Activated CD4-positive, alpha-beta T cell treated with anti-CD3 and anti-CD28 coated beads, Interleukin-2, amount 10 ng/mL, durations not matched to agents 7 days and 5 days (primary cell): ENCODE data around the gene CFAP91. TPM values are rescaled to one million over a fixed set of nuclear protein-coding genes. Genes with fewer than 3 reads are reported as not detected.

Experiments
- CTCF ChIA-PET: fragments of 350-600 bp; sonication (Branson Sonifier 250); formaldehyde crosslinking; loops from one replicate; lab custom pipeline; 2021; ENCODE audit warnings: antibody characterized with exemption; lab: Charles Lee
- POLR2A ChIA-PET: fragments of 350-600 bp; sonication (Branson Sonifier 250); formaldehyde crosslinking; loops from one replicate; lab custom pipeline; 2021; ENCODE audit warnings: antibody characterized with exemption; lab: Charles Lee
- DNase-seq: peaks from one replicate; pipeline ENCODE4 v3.0.0-alpha.2; 2020
- H3K27ac Mint-ChIP-seq: one replicate; pipeline ENCODE4 v1.8.0; 2021; ENCODE audit warnings: mild to moderate bottlenecking, moderate library complexity, mixed read lengths
- H3K27me3 Mint-ChIP-seq: one replicate; pipeline ENCODE4 v1.8.0; 2021; ENCODE audit warnings: mixed read lengths
- H3K36me3 Mint-ChIP-seq: one replicate; pipeline ENCODE4 v1.8.0; 2021; ENCODE audit warnings: low read depth, mixed read lengths
- H3K4me1 Mint-ChIP-seq: one replicate; pipeline ENCODE4 v1.8.0; 2021; ENCODE audit warnings: mixed read lengths
- H3K4me3 Mint-ChIP-seq: one replicate; pipeline ENCODE4 v1.8.0; 2021; ENCODE audit warnings: mild to moderate bottlenecking, moderate library complexity, mixed read lengths
- H3K9me3 Mint-ChIP-seq: one replicate; pipeline ENCODE4 v1.8.0; 2021; ENCODE audit warnings: mixed read lengths
- total RNA-seq, 2 experiments: library from RNA; stranded (reverse); gene quantifications; one replicate each; pipeline ENCODE4 v1.2.3, GENCODE V29; 2021

The CFAP91 gene
- total RNA-seq, 2 experiments from 2014 or later: not detected

DNA sequence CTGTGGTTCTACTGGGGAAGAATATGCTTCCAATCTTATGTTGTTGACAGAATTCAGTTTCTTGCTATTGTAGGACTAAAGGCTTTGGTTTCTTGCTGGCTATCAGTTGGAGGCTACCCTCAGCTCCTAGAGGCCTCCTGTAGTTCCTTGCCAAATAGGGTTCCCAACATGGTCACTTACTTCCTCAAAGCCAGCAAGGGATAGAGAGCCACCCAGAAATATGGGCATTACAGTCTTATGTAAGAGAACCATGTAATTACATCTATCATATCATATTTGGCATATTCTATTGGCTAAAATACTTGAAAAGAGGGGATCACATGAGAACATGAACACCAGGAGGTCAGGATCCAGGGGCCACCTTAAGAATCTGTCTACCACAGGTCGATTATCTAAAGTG lies 19.4 kb upstream of the CFAP91 start:
- H3K27ac Mint-ChIP-seq: no peak overlapping the region
- peaks cover 4% of the 10 kb centered on the region for H3K9me3 Mint-ChIP-seq
- H3K4me1 Mint-ChIP-seq: peaks cover 1% of the 10 kb centered on the region
- no peak for DNase-seq
- H3K27me3 Mint-ChIP-seq: peaks cover 9% of the 10 kb centered on the region
- no peaks in the 10 kb centered on the region for H3K36me3 Mint-ChIP-seq
- ChIA-PET POLR2A (no interaction called here), CTCF (interaction anchor here (0.6 kb wide), 1 partner anchor 96 kb away, joined by 3 read pairs; no protein-coding TSS in a partner anchor)
- H3K4me3 Mint-ChIP-seq: no peak overlapping the region

DNA sequence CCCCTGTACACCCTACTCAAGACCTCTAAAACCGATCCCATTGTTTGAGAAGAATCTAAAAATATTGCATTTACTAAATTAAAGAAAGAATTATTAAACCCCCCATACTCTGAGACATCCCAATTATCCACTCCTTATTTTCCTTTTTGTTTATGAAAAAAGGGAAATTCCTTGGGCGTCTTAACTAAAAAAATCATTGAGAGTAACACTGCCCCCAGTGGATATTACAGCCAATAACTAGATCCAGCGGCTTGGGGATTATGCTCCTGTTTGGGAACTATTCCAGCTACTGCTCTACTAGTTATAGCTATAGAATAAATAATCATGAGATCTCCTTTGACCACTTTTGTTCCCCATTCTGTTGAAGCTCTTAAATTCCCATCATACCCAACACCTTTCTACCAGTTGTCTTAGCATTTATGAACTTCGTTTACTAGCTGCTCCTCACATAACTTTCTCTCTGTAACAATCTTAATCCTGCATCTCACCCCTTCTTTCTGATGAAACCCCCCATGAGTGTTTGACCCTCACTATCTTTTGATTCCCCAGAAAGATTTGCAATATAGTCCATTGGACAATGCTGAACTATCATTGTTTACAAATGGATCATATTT lies 12.7 kb upstream of the CFAP91 start:
- Mint-ChIP-seq H3K4me1 (no peaks in the 10 kb centered on the region), H3K27ac (no peak overlapping the region), H3K9me3 (peaks cover 4% of the 10 kb centered on the region), H3K27me3 (peaks cover 11% of the 10 kb centered on the region), H3K36me3 (no peaks in the 10 kb centered on the region), H3K4me3 (no peak overlapping the region)
- ChIA-PET CTCF (interaction anchor here (1.2 to 2.0 kb wide), 2 partner anchors 8 to 10 kb away, joined by 3 to 6 read pairs; no protein-coding TSS in a partner anchor), POLR2A (no interaction called here)
- DNase-seq: no peak

DNA sequence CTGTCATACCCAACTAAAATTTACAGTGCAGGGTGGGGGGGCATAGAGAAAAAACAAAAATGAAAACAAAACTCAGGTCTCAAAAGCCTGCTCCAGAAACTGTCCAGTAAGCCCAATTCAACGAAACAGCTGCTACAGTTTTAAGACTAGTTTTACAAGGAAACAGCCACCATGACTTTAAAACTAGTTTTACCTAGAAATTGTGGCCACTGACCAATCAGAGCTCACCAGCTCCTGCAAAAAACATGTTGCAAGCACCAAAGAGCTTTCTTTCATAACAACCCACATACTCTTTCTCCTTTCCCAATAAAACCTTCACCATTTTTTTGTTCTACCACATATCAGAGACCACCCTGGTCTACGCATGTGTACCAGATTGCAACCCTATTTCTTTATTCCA lies 7.3 kb upstream of the CFAP91 start:
- Mint-ChIP-seq H3K9me3 (no peaks in the 10 kb centered on the region), H3K4me1 (peaks cover 8% of the 10 kb centered on the region), H3K27me3 (no peaks in the 10 kb centered on the region), H3K36me3 (no peaks in the 10 kb centered on the region), H3K27ac (no peak overlapping the region), H3K4me3 (no peak overlapping the region)
- ChIA-PET CTCF (interaction anchor here (2.7 kb wide), 1 partner anchor 14 kb away, joined by 15 read pairs; no protein-coding TSS in a partner anchor), POLR2A (no interaction called here)
- no peak for DNase-seq

DNA sequence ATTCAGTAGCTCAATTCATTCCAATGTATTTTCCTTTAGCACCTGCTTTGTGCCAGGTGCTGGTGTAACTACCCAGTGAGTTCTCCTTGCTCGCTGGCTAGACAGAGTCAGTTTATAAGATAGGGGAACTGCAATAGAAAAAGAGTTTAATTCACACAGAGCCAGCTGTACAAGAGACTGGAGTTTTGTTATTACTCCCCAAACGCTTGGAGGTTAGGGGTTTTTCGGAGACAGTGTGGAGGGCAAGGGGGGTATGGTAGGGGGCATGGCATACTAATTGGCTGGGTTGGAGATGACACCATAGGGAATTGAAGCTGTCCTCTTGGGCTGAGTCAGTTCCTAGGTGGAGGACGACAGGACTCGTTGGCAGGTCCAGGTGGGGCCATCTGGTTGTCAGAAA lies 5.4 kb upstream of the CFAP91 start:
- Mint-ChIP-seq H3K36me3 (peaks cover 7% of the 10 kb centered on the region), H3K27me3 (no peaks in the 10 kb centered on the region), H3K27ac (no peak overlapping the region), H3K4me3 (no peak overlapping the region), H3K9me3 (no peaks in the 10 kb centered on the region), H3K4me1 (peaks cover 27% of the 10 kb centered on the region)
- ChIA-PET CTCF (interaction anchor here (0.5 to 0.6 kb wide), 2 partner anchors 25 to 70 kb away, joined by 3 to 4 read pairs; no protein-coding TSS in a partner anchor), POLR2A (no interaction called here)
- no peak for DNase-seq

DNA sequence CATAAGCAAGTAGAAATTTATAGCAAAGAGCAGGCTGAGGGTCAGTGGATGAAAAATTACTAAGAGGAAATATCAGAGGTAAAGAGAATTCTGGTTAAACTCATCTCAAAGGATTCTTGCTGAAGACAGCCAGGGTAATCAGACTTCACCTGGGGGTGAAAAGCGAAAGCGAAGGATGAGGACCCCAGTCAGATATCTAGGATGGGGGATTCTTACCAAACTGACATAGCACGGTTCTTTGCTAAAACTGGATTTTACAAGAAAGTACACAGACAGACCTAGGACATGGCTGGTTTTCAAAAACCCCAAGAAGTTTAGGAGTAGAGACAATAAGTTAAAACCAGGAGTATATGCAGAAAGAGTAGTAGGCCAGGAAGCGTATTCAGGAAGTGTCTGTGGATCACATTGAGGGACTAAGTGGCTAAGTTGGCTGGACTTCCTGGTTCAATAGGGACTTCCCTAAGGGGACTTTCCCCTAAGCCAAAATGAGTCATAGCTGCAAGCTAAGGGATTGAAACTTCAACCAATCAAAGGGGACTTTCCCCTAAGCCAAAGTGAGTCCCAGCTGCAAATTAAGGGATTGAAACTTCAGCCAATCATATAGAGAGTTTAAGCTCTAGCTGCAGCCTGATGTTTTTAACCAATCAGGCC lies 2.4 kb upstream of the CFAP91 start:
- ChIA-PET POLR2A (no interaction called here), CTCF (interaction anchor here (1.0 kb wide), 1 partner anchor 25 kb away, joined by 3 read pairs; no protein-coding TSS in a partner anchor)
- peaks cover 40% of the 10 kb centered on the region for H3K4me1 Mint-ChIP-seq
- no peak overlapping the region for H3K4me3 Mint-ChIP-seq
- H3K36me3 Mint-ChIP-seq: peaks cover 7% of the 10 kb centered on the region
- H3K27me3 Mint-ChIP-seq: peaks cover 14% of the 10 kb centered on the region
- peak; percentile 22 for DNase-seq
- no peaks in the 10 kb centered on the region for H3K9me3 Mint-ChIP-seq
- H3K27ac Mint-ChIP-seq: peak overlapping the region; percentile 7

DNA sequence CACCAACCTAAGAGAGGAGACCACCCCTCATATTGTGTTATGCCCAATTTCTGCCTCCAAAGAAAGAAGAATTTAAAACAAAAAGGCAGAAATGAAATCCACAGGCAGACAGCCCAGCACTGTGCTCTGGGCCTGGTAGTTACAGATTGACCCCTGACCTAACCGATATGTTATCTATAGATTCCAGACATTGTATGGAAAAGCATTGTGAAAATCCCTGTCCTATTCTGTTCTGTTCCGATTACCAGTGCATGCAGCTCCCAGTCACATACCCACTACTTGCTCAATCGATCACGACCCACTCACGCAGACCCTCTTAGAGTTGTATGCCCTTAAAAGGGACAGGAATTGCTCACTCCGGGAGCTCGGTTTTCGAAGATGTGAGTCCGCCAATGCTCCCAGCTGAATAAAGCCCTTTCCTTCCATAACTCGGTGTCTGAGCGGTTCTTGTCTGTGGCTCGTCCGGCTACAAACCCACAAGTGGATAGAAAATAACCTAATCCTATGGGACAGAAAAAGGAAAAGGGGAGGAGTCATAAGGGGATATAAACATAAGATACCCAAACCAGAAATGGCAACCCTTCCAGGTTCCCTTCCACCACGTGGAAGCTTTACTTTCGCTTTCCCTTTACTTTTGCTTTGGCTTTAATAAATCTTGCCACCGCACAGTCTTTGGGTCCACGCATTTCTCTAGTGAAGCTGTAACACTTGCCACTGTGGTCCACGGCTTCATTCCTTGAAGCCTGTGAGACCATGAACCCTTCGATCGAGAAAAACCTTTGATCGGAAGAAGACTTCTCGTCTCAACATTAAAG lies 1.7 kb upstream of the CFAP91 start:
- Mint-ChIP-seq H3K27me3 (peaks cover 16% of the 10 kb centered on the region), H3K27ac (peak overlapping the region; percentile 16), H3K4me3 (no peak overlapping the region), H3K9me3 (no peaks in the 10 kb centered on the region), H3K4me1 (peaks cover 40% of the 10 kb centered on the region), H3K36me3 (peaks cover 7% of the 10 kb centered on the region)
- DNase-seq: peak; percentile 8
- ChIA-PET CTCF (interaction anchor here (1.0 kb wide), 2 partner anchors 26 to 111 kb away, joined by 3 to 4 read pairs; no protein-coding TSS in a partner anchor), POLR2A (no interaction called here)

DNA sequence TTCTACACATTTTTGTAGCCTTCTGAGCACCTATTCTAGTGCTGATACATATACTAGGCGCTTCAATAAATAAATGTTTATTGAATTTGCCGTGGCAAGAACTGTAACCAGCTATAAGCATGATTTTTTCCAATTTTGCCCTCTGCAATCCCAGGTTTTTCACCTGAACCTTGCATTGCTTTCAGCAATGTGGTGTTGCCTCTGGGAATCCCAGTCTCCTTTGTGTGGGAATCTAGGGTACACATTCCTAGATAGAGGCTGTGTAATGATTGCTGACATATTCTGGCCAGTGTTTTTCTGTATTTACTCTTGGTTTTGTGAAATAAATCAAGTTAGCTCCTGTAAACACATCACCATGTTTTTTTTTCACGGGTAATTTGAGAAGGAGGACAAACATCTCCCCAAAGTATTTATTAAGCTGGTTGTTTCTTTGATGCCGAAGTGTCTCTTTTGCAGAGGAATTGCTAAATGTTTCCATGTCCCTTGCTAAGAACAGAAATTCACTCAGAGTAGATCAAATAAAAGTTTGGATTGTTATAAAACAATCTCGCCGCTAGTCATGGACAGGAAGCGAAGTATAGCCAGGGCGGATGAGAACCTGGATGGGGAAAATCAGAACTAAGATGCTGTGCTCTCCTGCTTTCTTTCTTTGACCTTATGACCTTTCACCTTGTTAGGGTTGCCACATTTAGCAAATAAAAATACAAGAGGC lies 1.2 kb downstream of the CFAP91 start:
- Mint-ChIP-seq H3K4me1 (peaks cover 40% of the 10 kb centered on the region), H3K27ac (no peak overlapping the region), H3K4me3 (peak overlapping the region; percentile 69), H3K27me3 (peaks cover 16% of the 10 kb centered on the region), H3K36me3 (peaks cover 7% of the 10 kb centered on the region), H3K9me3 (no peaks in the 10 kb centered on the region)
- DNase-seq: no peak
- ChIA-PET POLR2A (no interaction called here), CTCF (interaction anchor here (1.4 kb wide), 1 partner anchor 61 kb away, joined by 3 read pairs; no protein-coding TSS in a partner anchor)

DNA sequence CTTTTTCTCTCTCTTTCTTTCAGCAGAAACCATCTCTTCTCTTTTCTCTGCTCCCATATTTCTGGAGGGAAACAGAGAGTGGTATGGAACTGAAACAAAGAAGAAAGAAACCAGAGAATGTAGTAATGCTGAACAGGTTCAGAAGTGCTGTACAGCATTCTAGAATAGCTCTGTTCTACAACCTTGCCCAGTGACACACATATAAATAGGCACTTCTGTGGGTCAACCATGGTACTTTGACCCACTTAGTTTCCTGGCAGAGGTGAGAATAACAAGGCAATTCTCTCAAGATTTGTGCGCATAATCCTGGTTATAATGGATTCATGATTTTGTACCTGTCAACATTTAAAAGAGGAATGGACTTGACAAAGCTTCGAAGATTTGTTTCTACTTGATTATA lies 12.3 kb downstream of the CFAP91 start:
- POLR2A ChIA-PET: no interaction called here

DNA sequence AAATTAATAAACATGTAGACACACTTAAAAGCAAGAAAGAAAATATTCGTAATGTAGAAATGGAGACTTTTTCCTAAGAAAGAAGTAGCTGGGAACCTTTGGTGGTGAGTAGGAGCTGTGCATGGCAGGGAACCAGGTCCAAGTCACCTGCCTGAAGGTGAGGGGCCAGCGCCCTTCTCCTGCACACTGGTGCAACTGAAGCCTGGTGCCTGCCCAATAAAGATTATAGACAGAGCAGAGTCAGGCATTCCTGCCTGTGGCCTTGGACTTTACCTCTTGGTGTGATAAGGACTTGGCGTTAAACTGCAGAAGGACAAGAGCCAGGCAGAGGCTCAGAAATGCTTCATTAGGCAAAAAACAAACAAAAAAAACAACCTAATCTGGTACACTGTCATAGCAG lies 14.2 kb downstream of the CFAP91 start:
- no peak overlapping the region for H3K4me3 Mint-ChIP-seq
- no peaks in the 10 kb centered on the region for H3K9me3 Mint-ChIP-seq
- CTCF ChIA-PET: no interaction called here

More for the DNA sequence above, 12.3 kb downstream of the CFAP91 start:
- Mint-ChIP-seq H3K27ac (no peak overlapping the region), H3K36me3 (no peaks in the 10 kb centered on the region), H3K27me3 (no peaks in the 10 kb centered on the region), H3K9me3 (no peaks in the 10 kb centered on the region), H3K4me3 (no peak overlapping the region), H3K4me1 (no peaks in the 10 kb centered on the region)
- DNase-seq: no peak
- CTCF ChIA-PET: no interaction called here

DNA sequence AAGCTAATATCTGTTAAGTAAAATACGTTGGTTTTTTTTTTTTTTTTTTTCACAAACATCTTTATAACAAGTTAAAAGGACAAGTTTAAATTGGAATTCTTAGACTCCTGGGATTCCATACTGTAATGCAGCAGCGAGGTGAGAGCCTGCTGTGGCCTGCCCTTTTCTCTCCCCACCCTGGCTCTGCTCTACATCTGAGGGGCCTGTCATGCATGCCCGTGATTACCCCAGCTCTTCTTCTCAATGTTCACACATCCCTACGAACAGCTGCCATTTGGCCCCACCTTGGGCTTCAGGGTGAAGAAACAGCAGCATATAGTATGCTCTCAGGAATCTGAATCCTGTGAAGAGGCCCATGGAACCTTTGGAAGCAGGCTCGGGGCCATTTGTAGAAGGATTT lies 14.7 kb downstream of the CFAP91 start:
- Mint-ChIP-seq H3K4me3 (no peak overlapping the region), H3K27ac (no peak overlapping the region), H3K9me3 (no peaks in the 10 kb centered on the region), H3K36me3 (no peaks in the 10 kb centered on the region), H3K27me3 (no peaks in the 10 kb centered on the region), H3K4me1 (no peaks in the 10 kb centered on the region)
- ChIA-PET POLR2A (no interaction called here), CTCF (no interaction called here)
- no peak for DNase-seq

More for the DNA sequence above, 14.2 kb downstream of the CFAP91 start:
- no peak overlapping the region for H3K27ac Mint-ChIP-seq
- POLR2A ChIA-PET: no interaction called here
- no peaks in the 10 kb centered on the region for H3K4me1 Mint-ChIP-seq
- DNase-seq: no peak
- H3K36me3 Mint-ChIP-seq: no peaks in the 10 kb centered on the region
- no peaks in the 10 kb centered on the region for H3K27me3 Mint-ChIP-seq

DNA sequence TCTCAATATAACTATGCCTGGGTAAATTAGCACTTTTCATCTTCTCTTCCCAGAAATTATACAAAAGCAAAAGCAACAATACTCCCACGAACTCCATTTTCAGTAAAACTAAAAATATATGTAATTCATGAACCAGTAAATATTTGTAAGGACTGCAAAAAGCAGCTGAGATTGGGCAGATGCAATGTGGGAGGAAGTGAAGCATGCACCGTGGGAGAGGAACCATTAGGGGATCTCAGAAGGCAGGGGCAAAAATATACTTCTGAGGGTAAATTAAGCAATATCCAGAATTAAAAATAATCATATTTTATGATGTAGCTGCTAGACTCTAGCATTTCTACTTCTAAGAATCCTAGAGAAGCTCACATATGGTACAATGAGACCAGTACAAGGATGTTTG lies 20.2 kb downstream of the CFAP91 start:
- Mint-ChIP-seq H3K27ac (no peak overlapping the region), H3K9me3 (no peaks in the 10 kb centered on the region), H3K36me3 (no peaks in the 10 kb centered on the region), H3K27me3 (no peaks in the 10 kb centered on the region), H3K4me3 (no peak overlapping the region), H3K4me1 (no peaks in the 10 kb centered on the region)
- POLR2A ChIA-PET: no interaction called here
- no peak for DNase-seq
- CTCF ChIA-PET: no interaction called here

DNA sequence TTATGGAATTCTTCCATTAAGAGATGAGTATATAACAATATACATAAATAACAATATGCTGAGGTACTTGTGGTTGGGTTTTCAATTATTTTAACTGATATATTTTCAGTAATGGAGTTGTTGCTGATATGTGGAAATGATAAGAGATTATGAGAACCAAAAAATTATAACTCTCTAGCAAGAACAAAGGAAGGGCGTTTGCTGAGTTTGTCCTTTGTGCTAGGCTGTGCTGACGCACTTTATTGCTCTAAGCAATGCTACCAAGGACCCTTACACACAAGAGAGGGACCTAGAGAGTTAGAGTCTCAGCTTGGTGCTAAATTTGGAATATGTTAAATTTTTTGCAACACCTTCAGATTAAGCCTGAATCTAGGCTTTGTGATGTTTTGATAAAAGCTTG lies 24.1 kb downstream of the CFAP91 start:
- H3K4me1 Mint-ChIP-seq: no peaks in the 10 kb centered on the region
- ChIA-PET POLR2A (no interaction called here), CTCF (interaction anchor here (1.9 kb wide), 1 partner anchor 18 kb away, joined by 4 read pairs; no protein-coding TSS in a partner anchor)
- no peak overlapping the region for H3K27ac Mint-ChIP-seq
- no peak overlapping the region for H3K4me3 Mint-ChIP-seq
- no peak for DNase-seq
- no peaks in the 10 kb centered on the region for H3K9me3 Mint-ChIP-seq
- peaks cover 5% of the 10 kb centered on the region for H3K27me3 Mint-ChIP-seq
- no peaks in the 10 kb centered on the region for H3K36me3 Mint-ChIP-seq
